ENCODE measurements around the gene PCDHA5.
"Not testable (repeated sequence)": the region's sequence is repeated elsewhere in the genome, so short reads cannot be mapped to it uniquely, and the experiment has no call there.

Gene PCDHA5

DNA sequence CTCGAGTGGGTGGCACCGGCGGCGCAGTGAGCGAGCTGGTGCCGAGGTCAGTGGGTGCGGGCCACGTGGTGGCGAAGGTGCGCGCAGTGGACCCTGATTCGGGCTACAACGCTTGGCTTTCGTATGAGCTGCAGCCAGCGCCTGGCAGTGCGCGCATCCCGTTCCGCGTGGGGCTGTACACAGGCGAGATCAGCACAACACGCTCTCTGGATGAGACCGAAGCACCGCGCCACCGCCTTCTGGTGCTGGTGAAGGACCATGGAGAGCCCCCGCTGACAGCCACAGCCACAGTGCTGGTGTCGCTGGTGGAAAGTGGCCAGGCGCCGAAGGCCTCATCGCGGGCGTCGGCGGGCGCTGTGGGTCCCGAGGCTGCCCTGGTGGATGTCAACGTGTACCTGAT lies 2.1 kb downstream of the PCDHA5 start:
- H4K20me1 ChIP-seq (ENCODE audit: insufficient read depth) = no peaks in the 10 kb centered on the region
- H3K36me3 ChIP-seq (ENCODE audit: insufficient read depth) = no peaks in the 10 kb centered on the region
- TF ChIP-seq, protein P1, sequence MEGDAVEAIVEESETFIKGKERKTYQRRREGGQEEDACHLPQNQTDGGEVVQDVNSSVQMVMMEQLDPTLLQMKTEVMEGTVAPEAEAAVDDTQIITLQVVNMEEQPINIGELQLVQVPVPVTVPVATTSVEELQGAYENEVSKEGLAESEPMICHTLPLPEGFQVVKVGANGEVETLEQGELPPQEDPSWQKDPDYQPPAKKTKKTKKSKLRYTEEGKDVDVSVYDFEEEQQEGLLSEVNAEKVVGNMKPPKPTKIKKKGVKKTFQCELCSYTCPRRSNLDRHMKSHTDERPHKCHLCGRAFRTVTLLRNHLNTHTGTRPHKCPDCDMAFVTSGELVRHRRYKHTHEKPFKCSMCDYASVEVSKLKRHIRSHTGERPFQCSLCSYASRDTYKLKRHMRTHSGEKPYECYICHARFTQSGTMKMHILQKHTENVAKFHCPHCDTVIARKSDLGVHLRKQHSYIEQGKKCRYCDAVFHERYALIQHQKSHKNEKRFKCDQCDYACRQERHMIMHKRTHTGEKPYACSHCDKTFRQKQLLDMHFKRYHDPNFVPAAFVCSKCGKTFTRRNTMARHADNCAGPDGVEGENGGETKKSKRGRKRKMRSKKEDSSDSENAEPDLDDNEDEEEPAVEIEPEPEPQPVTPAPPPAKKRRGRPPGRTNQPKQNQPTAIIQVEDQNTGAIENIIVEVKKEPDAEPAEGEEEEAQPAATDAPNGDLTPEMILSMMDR (conservative IDR thresholded peaks at IDR 0.05; ENCODE audit: low read depth, low read length) = no peak
- H3K79me2 ChIP-seq (ENCODE audit: insufficient read depth, low read depth) = no peaks in the 10 kb centered on the region
- no peak overlapping the region for H2AFZ ChIP-seq (ENCODE audit: low read depth)
- H3K9ac ChIP-seq = no peak overlapping the region
- no peaks in the 10 kb centered on the region for H3K27me3 ChIP-seq (ENCODE audit: insufficient read depth, low read depth)
- no peak overlapping the region for H3K4me2 ChIP-seq
- no peaks in the 10 kb centered on the region for H3K4me1 ChIP-seq (ENCODE audit: low read depth, poor library complexity, severe bottlenecking)
- H3K27ac ChIP-seq = no peak overlapping the region
- no peak overlapping the region for H3K4me3 ChIP-seq (IDR thresholded peaks at IDR 0.05; ENCODE audit: insufficient read depth, low read depth, low read length)

DNA sequence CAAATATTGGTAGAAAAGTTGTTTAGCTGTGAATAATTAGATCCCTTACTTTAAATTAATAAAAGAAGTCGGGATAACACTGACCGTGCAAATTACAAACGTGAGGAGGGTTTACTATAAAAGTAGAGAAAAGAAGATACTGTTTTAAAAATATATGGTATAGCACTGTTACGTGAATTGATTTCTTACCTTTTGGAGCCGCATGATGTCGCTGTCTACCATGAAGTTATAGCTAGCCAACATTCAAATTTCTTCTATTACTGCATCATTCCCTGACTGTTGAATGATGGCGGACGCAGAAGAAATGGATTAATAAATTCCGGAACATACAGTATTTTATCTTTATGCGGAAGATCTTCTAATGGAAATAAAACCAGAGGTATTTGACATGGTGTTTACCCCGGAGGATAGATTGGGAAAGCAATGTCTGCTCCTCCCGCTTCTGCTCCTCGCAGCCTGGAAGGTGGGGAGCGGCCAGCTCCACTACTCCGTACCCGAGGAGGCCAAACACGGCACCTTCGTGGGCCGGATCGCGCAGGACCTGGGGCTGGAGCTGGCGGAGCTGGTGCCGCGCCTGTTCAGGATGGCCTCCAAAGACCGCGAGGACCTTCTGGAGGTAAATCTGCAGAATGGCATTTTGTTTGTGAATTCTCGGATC lies 6.4 kb downstream of the PCDHA5 start, which contains the start of gene PCDHA6:
TSS of gene PCDHA6 (plus strand) at position 257 of the 658 bp plus-strand sequence. CDS start at position 389, 132 bp downstream.
- TF ChIP-seq, protein P1 (conservative IDR thresholded peaks at IDR 0.05; ENCODE audit: low read depth, low read length) = no peak
- Histone ChIP-seq H3K27ac (no peak within 1 kb of the TSS), H3K27me3 (ENCODE audit: insufficient read depth, low read depth) (no peaks in the 10 kb centered on the region), H3K9ac (no peak within 1 kb of the TSS), H3K4me2 (no peak within 1 kb of the TSS), H4K20me1 (ENCODE audit: insufficient read depth) (no peaks in the 10 kb centered on the region), H3K36me3 (ENCODE audit: insufficient read depth) (no peaks in the 10 kb centered on the region), H3K4me1 (ENCODE audit: low read depth, poor library complexity, severe bottlenecking) (no peaks in the 10 kb centered on the region), H2AFZ (ENCODE audit: low read depth) (no peak within 1 kb of the TSS), H3K4me3 (IDR thresholded peaks at IDR 0.05; ENCODE audit: insufficient read depth, low read depth, low read length) (no peak within 1 kb of the TSS), H3K79me2 (ENCODE audit: insufficient read depth, low read depth) (no peaks in the 10 kb centered on the region)

DNA sequence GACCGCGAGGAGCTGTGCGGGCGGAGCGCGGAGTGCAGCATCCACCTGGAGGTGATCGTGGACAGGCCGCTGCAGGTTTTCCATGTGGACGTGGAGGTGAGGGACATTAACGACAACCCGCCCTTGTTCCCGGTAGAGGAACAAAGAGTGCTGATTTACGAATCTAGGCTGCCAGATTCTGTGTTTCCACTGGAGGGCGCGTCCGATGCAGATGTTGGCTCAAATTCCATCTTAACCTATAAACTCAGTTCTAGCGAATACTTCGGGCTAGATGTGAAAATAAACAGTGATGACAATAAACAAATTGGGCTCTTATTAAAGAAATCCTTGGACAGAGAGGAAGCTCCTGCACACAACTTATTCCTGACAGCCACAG lies 6.9 kb downstream of the PCDHA5 start:
- Histone ChIP-seq H3K4me1 (ENCODE audit: low read depth, poor library complexity, severe bottlenecking) (no peaks in the 10 kb centered on the region), H2AFZ (ENCODE audit: low read depth) (no peak overlapping the region), H3K4me3 (IDR thresholded peaks at IDR 0.05; ENCODE audit: insufficient read depth, low read depth, low read length) (no peak overlapping the region), H3K27ac (no peak overlapping the region), H3K4me2 (no peak overlapping the region), H3K79me2 (ENCODE audit: insufficient read depth, low read depth) (no peaks in the 10 kb centered on the region), H3K36me3 (ENCODE audit: insufficient read depth) (no peaks in the 10 kb centered on the region), H3K9ac (no peak overlapping the region), H4K20me1 (ENCODE audit: insufficient read depth) (no peaks in the 10 kb centered on the region), H3K27me3 (ENCODE audit: insufficient read depth, low read depth) (no peaks in the 10 kb centered on the region)
- TF ChIP-seq, protein P1 (conservative IDR thresholded peaks at IDR 0.05; ENCODE audit: low read depth, low read length) = no peak

DNA sequence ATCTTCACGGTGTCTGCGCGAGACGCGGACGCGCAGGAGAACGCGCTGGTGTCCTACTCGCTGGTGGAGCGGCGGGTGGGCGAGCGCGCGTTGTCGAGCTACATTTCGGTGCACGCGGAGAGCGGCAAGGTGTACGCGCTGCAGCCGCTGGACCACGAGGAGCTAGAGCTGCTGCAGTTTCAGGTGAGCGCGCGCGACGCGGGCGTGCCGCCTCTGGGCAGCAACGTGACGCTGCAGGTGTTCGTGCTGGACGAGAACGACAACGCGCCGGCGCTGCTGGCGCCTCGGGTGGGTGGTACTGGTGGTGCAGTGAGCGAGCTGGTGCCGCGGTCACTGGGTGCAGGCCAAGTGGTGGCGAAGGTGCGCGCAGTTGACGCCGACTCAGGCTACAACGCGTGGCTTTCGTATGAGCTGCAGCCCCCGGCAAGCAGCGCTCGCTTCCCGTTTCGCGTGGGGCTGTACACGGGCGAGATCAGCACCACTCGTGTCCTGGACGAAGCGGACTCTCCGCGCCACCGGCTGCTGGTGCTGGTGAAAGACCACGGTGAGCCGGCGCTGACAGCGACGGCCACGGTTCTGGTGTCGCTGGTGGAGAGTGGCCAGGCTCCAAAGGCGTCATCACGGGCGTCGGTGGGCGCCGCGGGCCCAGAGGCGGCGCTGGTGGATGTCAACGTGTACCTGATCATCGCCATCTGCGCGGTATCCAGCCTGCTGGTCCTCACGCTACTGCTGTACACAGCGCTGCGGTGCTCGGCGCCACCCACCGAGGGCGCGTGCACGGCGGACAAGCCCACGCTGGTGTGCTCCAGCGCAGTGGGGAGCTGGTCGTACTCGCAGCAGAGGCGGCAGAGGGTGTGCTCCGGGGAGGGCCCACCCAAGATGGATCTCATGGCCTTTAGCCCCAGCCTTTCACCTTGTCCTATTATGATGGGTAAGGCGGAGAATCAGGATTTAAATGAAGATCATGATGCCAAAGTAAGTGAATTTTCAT lies 8.4 kb downstream of the PCDHA5 start:
- not testable (repeated sequence) for H3K4me3 ChIP-seq (IDR thresholded peaks at IDR 0.05; ENCODE audit: insufficient read depth, low read depth, low read length); H3K36me3 ChIP-seq (ENCODE audit: insufficient read depth); H3K79me2 ChIP-seq (ENCODE audit: insufficient read depth, low read depth); H3K27ac ChIP-seq; H3K9ac ChIP-seq; H3K4me2 ChIP-seq; H4K20me1 ChIP-seq (ENCODE audit: insufficient read depth); H3K27me3 ChIP-seq (ENCODE audit: insufficient read depth, low read depth); H3K4me1 ChIP-seq (ENCODE audit: low read depth, poor library complexity, severe bottlenecking); H2AFZ ChIP-seq (ENCODE audit: low read depth)

Data from KMS-11 (cell line).